ENCODE data around the gene KCTD7. TPM values are rescaled to one million over a fixed set of nuclear protein-coding genes. Genes with fewer than 3 reads are reported as not detected.

KCTD7 gene
- total RNA-seq (2013; cell fraction: nucleolus; rRNA removed): 50.6 and 62.4 TPM in 2 replicates
- total RNA-seq (2014; rRNA removed) (7.7 and 10.2 TPM in 2 replicates), total RNA-seq (2014; rRNA removed; fragmentation: Illumina TruSeq; extraction: Trizol) (8.4 and 8.5 TPM in 2 replicates), total RNA-seq (2021) (9.7 and 11.1 TPM in 2 replicates), polyA plus RNA-seq (2011; rRNA removed) (17.9 and 18.0 TPM in 2 replicates), polyA plus RNA-seq (2014; fragmentation: Illumina TruSeq; extraction: Trizol) (11.0 TPM in 2 replicates), polyA plus RNA-seq (2014; fragmentation: Nextera tagmentation; extraction: Ambion mirVana) (1 to 10 TPM; 1.6 TPM), polyA plus RNA-seq (2014; rRNA removed) (17.6 and 17.7 TPM in 2 replicates), polyA plus RNA-seq (2016; fragmentation: Nextera tagmentation; extraction: Ambion mirVana) (1 to 10 TPM; 5.6 TPM), polyA minus RNA-seq (2011; rRNA and poly(A)+ RNA removed) (11.1 and 18.1 TPM in 2 replicates), Bru-seq, nascent RNA (percentile 83 among the genes with signal in this experiment), BruChase-seq, experiment 1, labeled RNA remaining after a 6-hour chase (percentile 90 among the genes with signal in this experiment), BruChase-seq, experiment 2, labeled RNA remaining after a 2-hour chase (percentile 94 among the genes with signal in this experiment)
- 5.5 TPM for polyA plus RNA-seq (2011; ENCODE audit: low read depth)
- 19.5 and 21.1 TPM in 2 replicates for polyA plus RNA-seq (2011; cell fraction: cytosol; rRNA removed)
- 50.5 and 51.7 TPM in 2 replicates for polyA plus RNA-seq (2011; cell fraction: nucleus; rRNA removed)
- 7.9 and 10.8 TPM in 2 replicates for polyA plus RNA-seq (2012)
- polyA minus RNA-seq (2011; cell fraction: cytosol; rRNA and poly(A)+ RNA removed): 2.5 and 3.6 TPM in 2 replicates
- polyA minus RNA-seq (2011; cell fraction: nucleus; rRNA and poly(A)+ RNA removed): 10.9 and 12.2 TPM in 2 replicates
- long read RNA-seq, experiment 1, full-length matches to known transcripts: 2 of 6 reads
- long read RNA-seq, experiment 1, partial matches to known transcripts: 0 of 6 reads
- long read RNA-seq, experiment 1, other reads (novel, unspliced or antisense): 4 of 6 reads
- long read RNA-seq, experiment 2, full-length matches to known transcripts: 2 of 2 reads
- long read RNA-seq, experiment 2, partial matches to known transcripts: 0 of 2 reads
- long read RNA-seq, experiment 2, other reads (novel, unspliced or antisense): 0 of 2 reads

DNA sequence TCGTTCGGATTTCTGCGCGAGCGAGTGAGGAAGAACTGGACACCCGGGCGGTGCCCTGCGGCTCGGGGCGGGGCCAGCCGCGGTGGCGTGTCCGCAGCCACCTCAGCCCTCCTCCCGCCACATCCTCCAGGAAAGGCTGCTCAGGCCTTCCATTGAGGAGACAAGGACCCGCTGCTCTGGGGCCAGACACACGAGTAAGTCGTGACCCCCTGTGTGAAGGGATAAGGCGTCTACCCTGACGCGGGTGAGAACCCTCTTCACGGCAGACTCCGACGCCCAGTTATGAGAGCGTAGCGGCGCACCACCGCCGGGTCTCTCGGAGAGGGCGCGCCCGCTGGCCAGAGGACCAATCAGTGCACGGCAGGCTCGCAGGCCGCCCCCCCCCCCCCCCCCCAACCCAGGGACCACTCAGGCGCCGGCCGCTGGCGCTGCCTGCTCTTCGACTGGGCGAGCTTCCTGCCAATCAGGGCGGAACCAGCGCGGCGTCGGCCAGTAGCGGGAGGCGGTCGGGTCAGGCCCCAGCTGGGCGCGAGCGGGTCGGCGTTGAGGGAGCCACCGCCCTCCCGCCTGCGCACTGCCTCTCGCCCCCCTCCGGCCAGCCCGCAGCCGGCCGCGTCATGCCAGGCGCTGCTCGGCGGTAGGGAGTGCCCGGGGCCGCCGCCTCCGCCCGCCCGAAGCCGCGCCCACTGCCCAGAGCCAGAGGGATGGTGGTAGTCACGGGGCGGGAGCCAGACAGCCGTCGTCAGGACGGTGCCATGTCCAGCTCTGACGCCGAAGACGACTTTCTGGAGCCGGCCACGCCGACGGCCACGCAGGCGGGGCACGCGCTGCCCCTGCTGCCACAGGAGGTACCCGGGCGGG, at the start of gene KCTD7:
KCTD7 (plus strand) TSS at position 521 of the 861 bp plus-strand sequence; CDS start at position 705, 184 bp downstream.
- FAIRE-seq: no peak
- Histone ChIP-seq H4K20me1 (ENCODE audit: control insufficient read depth, insufficient read depth) (no peaks in the 10 kb centered on the region), H2AFZ (ENCODE audit: control insufficient read depth, low read depth, low read length) (peak within 1 kb of the TSS; percentile 99), H3K27me3 (replicated peaks in 1 of 2; ENCODE audit: control insufficient read depth in 2 of 2, insufficient read depth in 2 of 2, low read length in 1 of 2) (no peaks in the 10 kb centered on the region), H3K27ac (ENCODE audit: control insufficient read depth, insufficient read depth) (peak within 1 kb of the TSS; percentile 74), H3K4me3 (peak within 1 kb of the TSS; percentile 88), H3K9me3 (replicated peaks; ENCODE audit: control insufficient read depth, insufficient read depth, low read length) (no peaks in the 10 kb centered on the region; the same call in 2 of the 3 replicates), H3K4me1 (ENCODE audit: control insufficient read depth, insufficient read depth, low read length) (peaks cover 43% of the 10 kb centered on the region), H3K9ac (ENCODE audit: control insufficient read depth, insufficient read depth, low read length) (peak within 1 kb of the TSS; percentile 77), H3K4me2 (ENCODE audit: control insufficient read depth, insufficient read depth) (peak within 1 kb of the TSS; percentile 99), H3K79me2 (ENCODE audit: control insufficient read depth, insufficient read depth, low read length) (peaks cover 6% of the 10 kb centered on the region; the same call in 1 of the 2 replicates), H3K36me3 (ENCODE audit: control insufficient read depth in 2 of 2, insufficient read depth in 2 of 2, low read length in 1 of 2) (no peaks in the 10 kb centered on the region)
- ChIA-PET CTCF (interaction anchor here (0.6 kb wide), 1 partner anchor 12 kb away, joined by 3 read pairs; no protein-coding TSS in a partner anchor), RAD21 (ENCODE audit: unreplicated experiment) (interaction anchor here (0.6 to 2.7 kb wide), 2 partner anchors 26 to 221 kb away, joined by 3 to 12 read pairs; no protein-coding TSS in a partner anchor), POLR2A (interaction anchor here (0.6 to 2.6 kb wide), 8 partner anchors 22 to 141 kb away, joined by 3 to 7 read pairs (median 4); partner anchors contain the start of gene RABGEF1), SMC1A (ENCODE audit: uncharacterized antibody, unreplicated experiment) (interaction anchor here (0.6 to 1.4 kb wide), 4 partner anchors 25 to 92 kb away, joined by 3 to 5 read pairs (median 4); no protein-coding TSS in a partner anchor)
- BruUV-seq (replicated peaks): no TSS peak
- in situ Hi-C loops (cut with MboI) (no loop called here), intact Hi-C loops (cut with micrococcal nuclease; ENCODE audit: unreplicated experiment) (loop anchor here (5.0 kb wide), 1 partner anchor 36 kb away; no protein-coding TSS in a partner anchor)
- WGBS (ENCODE audit: insufficient coverage, insufficient replicate concordance, low lambda C conversion rate, missing lambda C conversion rate): 0% methylated on average over 74 of the region's 93 CpGs
- ATAC-seq: peak; percentile 94
- DNase-seq (ENCODE audit: low read depth, low spot score): peak; percentile 80
- TF ChIP-seq TCF3 (IDR thresholded peaks at IDR 0.05; ENCODE audit: borderline replicate concordance, insufficient read depth, low read depth, low read length) (peak; percentile 68), IKZF2 (IDR thresholded peaks at IDR 0.05) (peak in 1 of 2 experiments; percentile 24; a peak in 1 of 4 replicates), SMAD5 (IDR thresholded peaks at IDR 0.05; ENCODE audit: low read depth) (peak; percentile 95), RELA (IDR thresholded peaks at IDR 0.05; ENCODE audit: borderline replicate concordance, partially characterized antibody) (peak; percentile 68), HDAC6 (IDR thresholded peaks at IDR 0.05; ENCODE audit: unreplicated experiment) (no peak), RUNX3 (IDR thresholded peaks at IDR 0.05; ENCODE audit: low read length) (peak; percentile 31; the same call in 1 of the 2 replicates)
- TF ChIP-seq, protein P1, sequence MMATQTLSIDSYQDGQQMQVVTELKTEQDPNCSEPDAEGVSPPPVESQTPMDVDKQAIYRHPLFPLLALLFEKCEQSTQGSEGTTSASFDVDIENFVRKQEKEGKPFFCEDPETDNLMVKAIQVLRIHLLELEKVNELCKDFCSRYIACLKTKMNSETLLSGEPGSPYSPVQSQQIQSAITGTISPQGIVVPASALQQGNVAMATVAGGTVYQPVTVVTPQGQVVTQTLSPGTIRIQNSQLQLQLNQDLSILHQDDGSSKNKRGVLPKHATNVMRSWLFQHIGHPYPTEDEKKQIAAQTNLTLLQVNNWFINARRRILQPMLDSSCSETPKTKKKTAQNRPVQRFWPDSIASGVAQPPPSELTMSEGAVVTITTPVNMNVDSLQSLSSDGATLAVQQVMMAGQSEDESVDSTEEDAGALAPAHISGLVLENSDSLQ (IDR thresholded peaks at IDR 0.05): peak; percentile 97
- TF ChIP-seq, protein P2, sequence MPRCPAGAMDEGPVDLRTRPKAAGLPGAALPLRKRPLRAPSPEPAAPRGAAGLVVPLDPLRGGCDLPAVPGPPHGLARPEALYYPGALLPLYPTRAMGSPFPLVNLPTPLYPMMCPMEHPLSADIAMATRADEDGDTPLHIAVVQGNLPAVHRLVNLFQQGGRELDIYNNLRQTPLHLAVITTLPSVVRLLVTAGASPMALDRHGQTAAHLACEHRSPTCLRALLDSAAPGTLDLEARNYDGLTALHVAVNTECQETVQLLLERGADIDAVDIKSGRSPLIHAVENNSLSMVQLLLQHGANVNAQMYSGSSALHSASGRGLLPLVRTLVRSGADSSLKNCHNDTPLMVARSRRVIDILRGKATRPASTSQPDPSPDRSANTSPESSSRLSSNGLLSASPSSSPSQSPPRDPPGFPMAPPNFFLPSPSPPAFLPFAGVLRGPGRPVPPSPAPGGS (IDR thresholded peaks at IDR 0.05; ENCODE audit: borderline replicate concordance, insufficient read depth, low read depth, low read length, poor library complexity, severe bottlenecking): no peak
- TF ChIP-seq, protein P3, sequence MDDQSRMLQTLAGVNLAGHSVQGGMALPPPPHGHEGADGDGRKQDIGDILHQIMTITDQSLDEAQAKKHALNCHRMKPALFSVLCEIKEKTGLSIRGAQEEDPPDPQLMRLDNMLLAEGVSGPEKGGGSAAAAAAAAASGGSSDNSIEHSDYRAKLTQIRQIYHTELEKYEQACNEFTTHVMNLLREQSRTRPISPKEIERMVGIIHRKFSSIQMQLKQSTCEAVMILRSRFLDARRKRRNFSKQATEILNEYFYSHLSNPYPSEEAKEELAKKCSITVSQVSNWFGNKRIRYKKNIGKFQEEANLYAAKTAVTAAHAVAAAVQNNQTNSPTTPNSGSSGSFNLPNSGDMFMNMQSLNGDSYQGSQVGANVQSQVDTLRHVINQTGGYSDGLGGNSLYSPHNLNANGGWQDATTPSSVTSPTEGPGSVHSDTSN (IDR thresholded peaks at IDR 0.05; ENCODE audit: insufficient replicate concordance, low read depth, low read length): peak; percentile 97
- TF ChIP-seq, protein P4, sequence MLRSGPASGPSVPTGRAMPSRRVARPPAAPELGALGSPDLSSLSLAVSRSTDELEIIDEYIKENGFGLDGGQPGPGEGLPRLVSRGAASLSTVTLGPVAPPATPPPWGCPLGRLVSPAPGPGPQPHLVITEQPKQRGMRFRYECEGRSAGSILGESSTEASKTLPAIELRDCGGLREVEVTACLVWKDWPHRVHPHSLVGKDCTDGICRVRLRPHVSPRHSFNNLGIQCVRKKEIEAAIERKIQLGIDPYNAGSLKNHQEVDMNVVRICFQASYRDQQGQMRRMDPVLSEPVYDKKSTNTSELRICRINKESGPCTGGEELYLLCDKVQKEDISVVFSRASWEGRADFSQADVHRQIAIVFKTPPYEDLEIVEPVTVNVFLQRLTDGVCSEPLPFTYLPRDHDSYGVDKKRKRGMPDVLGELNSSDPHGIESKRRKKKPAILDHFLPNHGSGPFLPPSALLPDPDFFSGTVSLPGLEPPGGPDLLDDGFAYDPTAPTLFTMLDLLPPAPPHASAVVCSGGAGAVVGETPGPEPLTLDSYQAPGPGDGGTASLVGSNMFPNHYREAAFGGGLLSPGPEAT (IDR thresholded peaks at IDR 0.05; ENCODE audit: low read depth): 0 out of 2 replicates have a peak, but pooled peaks have one; percentile 20
